Panc1 (cell line): Measurements from ENCODE around the gene KCP.

ENCODE experiments used
- SIN3A ChIP-seq: IDR thresholded peaks from 2 replicates; pipeline ENCODE4 v1.6.1; 2012; ENCODE audit warnings: low read depth, mild to moderate bottlenecking, low read length, moderate library complexity, borderline replicate concordance; ENCODE audit not compliant: insufficient read depth
- TF ChIP-seq, protein P1 (sequence below): fragments of 450-650 bp; IDR thresholded peaks from 2 replicates; pipeline ENCODE4 v1.5.1; 2017; ENCODE audit warnings: mild to moderate bottlenecking
- TF ChIP-seq, protein P2 (sequence below), 2 experiments: IDR thresholded peaks; 2 replicates each; pipeline ENCODE4 v1.6.1; 2011 to 2012; ENCODE audit warnings: low read depth in 2 of 2, control low read depth in 1 of 2, low read length in 1 of 2, mild to moderate bottlenecking in 1 of 2, moderate library complexity in 1 of 2; ENCODE audit not compliant: insufficient read depth in 1 of 2

DNA sequence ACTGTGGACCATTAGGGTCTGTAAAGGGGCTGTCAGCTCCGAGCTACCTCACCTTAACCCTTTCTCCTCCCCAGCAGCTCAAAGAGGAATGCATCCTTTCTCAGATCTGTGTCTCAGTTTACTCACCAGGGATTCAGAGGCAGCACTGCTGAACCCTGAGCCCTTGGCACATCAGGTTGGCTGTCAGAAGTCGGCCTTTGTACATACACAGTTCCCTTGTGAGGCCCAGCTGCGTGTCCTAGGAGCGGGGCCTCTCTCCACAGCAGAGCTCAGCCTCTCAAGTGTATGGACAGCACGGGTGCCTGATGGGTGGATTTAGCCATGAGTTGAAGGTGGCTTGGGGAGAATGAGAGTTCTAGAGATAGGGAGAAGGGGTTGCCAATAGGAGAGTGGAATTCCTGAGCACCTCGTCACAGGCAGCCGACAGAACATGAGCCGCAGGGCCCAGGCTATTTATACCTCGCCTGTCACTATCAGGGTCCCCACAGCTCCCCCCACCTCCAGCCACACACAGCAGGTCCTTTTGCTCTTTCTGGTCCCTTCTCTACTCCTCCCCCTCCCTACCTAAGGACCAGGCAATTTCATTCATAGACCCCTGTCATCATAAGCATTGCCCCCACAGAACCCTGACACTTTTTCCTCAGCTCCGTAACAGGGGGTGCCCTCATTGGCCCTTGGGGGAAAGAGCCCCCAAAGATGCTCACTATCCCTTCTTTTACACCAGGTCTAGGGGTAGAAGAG is 82.4 kb downstream of the KCP start:
- TF ChIP-seq, protein P1, sequence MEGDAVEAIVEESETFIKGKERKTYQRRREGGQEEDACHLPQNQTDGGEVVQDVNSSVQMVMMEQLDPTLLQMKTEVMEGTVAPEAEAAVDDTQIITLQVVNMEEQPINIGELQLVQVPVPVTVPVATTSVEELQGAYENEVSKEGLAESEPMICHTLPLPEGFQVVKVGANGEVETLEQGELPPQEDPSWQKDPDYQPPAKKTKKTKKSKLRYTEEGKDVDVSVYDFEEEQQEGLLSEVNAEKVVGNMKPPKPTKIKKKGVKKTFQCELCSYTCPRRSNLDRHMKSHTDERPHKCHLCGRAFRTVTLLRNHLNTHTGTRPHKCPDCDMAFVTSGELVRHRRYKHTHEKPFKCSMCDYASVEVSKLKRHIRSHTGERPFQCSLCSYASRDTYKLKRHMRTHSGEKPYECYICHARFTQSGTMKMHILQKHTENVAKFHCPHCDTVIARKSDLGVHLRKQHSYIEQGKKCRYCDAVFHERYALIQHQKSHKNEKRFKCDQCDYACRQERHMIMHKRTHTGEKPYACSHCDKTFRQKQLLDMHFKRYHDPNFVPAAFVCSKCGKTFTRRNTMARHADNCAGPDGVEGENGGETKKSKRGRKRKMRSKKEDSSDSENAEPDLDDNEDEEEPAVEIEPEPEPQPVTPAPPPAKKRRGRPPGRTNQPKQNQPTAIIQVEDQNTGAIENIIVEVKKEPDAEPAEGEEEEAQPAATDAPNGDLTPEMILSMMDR = no peak
- no peak for TF ChIP-seq SIN3A
- TF ChIP-seq, protein P2, sequence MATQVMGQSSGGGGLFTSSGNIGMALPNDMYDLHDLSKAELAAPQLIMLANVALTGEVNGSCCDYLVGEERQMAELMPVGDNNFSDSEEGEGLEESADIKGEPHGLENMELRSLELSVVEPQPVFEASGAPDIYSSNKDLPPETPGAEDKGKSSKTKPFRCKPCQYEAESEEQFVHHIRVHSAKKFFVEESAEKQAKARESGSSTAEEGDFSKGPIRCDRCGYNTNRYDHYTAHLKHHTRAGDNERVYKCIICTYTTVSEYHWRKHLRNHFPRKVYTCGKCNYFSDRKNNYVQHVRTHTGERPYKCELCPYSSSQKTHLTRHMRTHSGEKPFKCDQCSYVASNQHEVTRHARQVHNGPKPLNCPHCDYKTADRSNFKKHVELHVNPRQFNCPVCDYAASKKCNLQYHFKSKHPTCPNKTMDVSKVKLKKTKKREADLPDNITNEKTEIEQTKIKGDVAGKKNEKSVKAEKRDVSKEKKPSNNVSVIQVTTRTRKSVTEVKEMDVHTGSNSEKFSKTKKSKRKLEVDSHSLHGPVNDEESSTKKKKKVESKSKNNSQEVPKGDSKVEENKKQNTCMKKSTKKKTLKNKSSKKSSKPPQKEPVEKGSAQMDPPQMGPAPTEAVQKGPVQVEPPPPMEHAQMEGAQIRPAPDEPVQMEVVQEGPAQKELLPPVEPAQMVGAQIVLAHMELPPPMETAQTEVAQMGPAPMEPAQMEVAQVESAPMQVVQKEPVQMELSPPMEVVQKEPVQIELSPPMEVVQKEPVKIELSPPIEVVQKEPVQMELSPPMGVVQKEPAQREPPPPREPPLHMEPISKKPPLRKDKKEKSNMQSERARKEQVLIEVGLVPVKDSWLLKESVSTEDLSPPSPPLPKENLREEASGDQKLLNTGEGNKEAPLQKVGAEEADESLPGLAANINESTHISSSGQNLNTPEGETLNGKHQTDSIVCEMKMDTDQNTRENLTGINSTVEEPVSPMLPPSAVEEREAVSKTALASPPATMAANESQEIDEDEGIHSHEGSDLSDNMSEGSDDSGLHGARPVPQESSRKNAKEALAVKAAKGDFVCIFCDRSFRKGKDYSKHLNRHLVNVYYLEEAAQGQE (IDR thresholded peaks at IDR 0.05; ENCODE audit: insufficient read depth in 1 of 2, low read depth in 2 of 2, low read length in 1 of 2) = no peak
